HepG2 (cell line): ENCODE results near the gene DCC.

Experiments used
- ZBTB33 ChIP-seq: sonication (generic); formaldehyde crosslinking; IDR thresholded peaks from 2 replicates; pipeline ENCODE4 v1.4.0; 2020; ENCODE audit warnings: missing genetic modification reagents
- ZNF136 ChIP-seq: sonication (generic); formaldehyde crosslinking; IDR thresholded peaks from 2 replicates; pipeline ENCODE4 v1.8.1; 2022; ENCODE audit warnings: low read depth, mild to moderate bottlenecking, moderate library complexity, missing genetic modification reagents
- ZNF337 ChIP-seq: sonication (generic); formaldehyde crosslinking; IDR thresholded peaks from 2 replicates; pipeline ENCODE4 v1.5.1; 2020; ENCODE audit warnings: missing genetic modification reagents, low read depth, mild to moderate bottlenecking, borderline replicate concordance

DNA sequence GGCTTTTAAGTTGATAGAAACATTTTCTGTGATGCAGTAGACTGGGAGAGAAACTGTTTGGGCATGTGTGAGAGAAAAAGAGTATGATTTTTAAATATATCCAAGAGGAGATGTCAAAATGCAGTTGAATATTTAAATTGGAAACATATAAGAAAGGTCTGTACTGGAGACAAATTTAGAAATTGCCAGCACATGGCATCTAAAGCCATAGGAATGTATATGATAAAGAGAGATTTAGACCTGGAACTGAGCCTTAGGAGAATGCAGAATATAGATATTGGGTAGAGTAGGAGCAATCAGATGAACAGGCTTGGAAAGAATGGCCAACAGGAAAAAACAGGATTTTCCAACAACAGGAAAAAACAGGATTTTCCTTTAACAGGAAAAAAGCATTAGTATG is 1203.7 kb downstream of the DCC start:
- no peak for TF ChIP-seq ZNF337 (CRISPR knock-in tag)
- TF ChIP-seq ZNF136 (CRISPR knock-in tag) = no peak
- no peak for TF ChIP-seq ZBTB33 (CRISPR knock-in tag)
